Testis (tissue), 2 donors: ENCODE data around the gene PROK1.
"Not testable (repeated sequence)": the region's sequence is repeated elsewhere in the genome, so short reads cannot be mapped to it uniquely, and the experiment has no call there.

ENCODE experiments used
- CTCF ChIP-seq, 3 experiments: fragments of 450-650 bp in 2 of 3; fragments of 200-600 bp in 1 of 3; sonication (generic) in 1 of 3; IDR thresholded peaks; one replicate each; pipeline ENCODE4 v1.5.1; 2016 to 2019; ENCODE audit warnings: antibody characterized with exemption in 3 of 3, mild to moderate bottlenecking in 2 of 3, moderate library complexity in 1 of 3
- POLR2A ChIP-seq: fragments of 450-650 bp; IDR thresholded peaks from one replicate; pipeline ENCODE4 v1.6.1; 2017; ENCODE audit warnings: antibody characterized with exemption, mild to moderate bottlenecking, moderate library complexity

- TF ChIP-seq CTCF (IDR thresholded peaks at IDR 0.05); POLR2A: not testable (repeated sequence)
Observed at GRCh38 chr1:110439873-110440272, 11.1 kb upstream of the PROK1 start.
